Omental fat pad (tissue), 4 donors: Measurements from ENCODE around the gene C16orf95. TPM values are rescaled to one million over a fixed set of nuclear protein-coding genes. Genes with fewer than 3 reads are reported as not detected.

Source experiments
- ATAC-seq: fragments of 150-250 bp; one replicate; pipeline ENCODE4 v1.9.1; 2016; ENCODE audit warnings: mild to moderate bottlenecking, moderate library complexity; ENCODE audit not compliant: low FRiP score
- DNase-seq: peaks from one replicate; pipeline ENCODE4 v3.0.0-alpha.2; 2019; ENCODE audit warnings: low spot score
- CTCF ChIP-seq, 3 donors: fragments of 450-650 bp; IDR thresholded peaks; one replicate each; pipeline ENCODE4 v1.5.1; 2016 to 2017; ENCODE audit warnings: antibody characterized with exemption in 3 of 3, mild to moderate bottlenecking in 3 of 3, moderate library complexity in 2 of 3
- total RNA-seq, 4 donors: library from RNA; depleted of rRNA; stranded (reverse); fragments of >200 nt; gene quantifications; one replicate each; pipeline ENCODE4 v1.1.0, GENCODE V29; 2016

Gene C16orf95
- total RNA-seq, 4 donors from 2014 or later, result 1.6 to 7.1 (median 2.5) TPM

GRCh38 chr16:87312008-87312407 lies 5.2 kb downstream of the C16orf95 start:
- TF ChIP-seq CTCF (IDR thresholded peaks at IDR 0.05), result no peak

GRCh38 chr16:87311387-87311786 lies 5.8 kb downstream of the C16orf95 start:
- no peak for DNase-seq

More at GRCh38 chr16:87312008-87312407, 5.2 kb downstream of the C16orf95 start:
- no peak for DNase-seq
- no peak for ATAC-seq

GRCh38 chr16:87310610-87311009 lies 6.6 kb downstream of the C16orf95 start:
- DNase-seq, result no peak
- TF ChIP-seq CTCF (IDR thresholded peaks at IDR 0.05), result no peak
- ATAC-seq, result no peak

More at GRCh38 chr16:87311387-87311786, 5.8 kb downstream of the C16orf95 start:
- no peak for TF ChIP-seq CTCF (IDR thresholded peaks at IDR 0.05)
- ATAC-seq, result no peak

GRCh38 chr16:87309620-87310525 lies 7.3 kb downstream of the C16orf95 start:
- no peak for ATAC-seq
- DNase-seq, result no peak
- TF ChIP-seq CTCF (IDR thresholded peaks at IDR 0.05), result no peak

GRCh38 chr16:87308826-87309225 lies 8.4 kb downstream of the C16orf95 start:
- DNase-seq (no peak), ATAC-seq (no peak)
- TF ChIP-seq CTCF (IDR thresholded peaks at IDR 0.05), result no peak

GRCh38 chr16:87306516-87306915 lies 10.7 kb downstream of the C16orf95 start:
- ATAC-seq, result no peak
- no peak for TF ChIP-seq CTCF (IDR thresholded peaks at IDR 0.05)
- no peak for DNase-seq
